Coronary artery (tissue), 2 donors: ENCODE measurements around the gene DNAH9.
"Not testable (repeated sequence)": the region's sequence is repeated elsewhere in the genome, so short reads cannot be mapped to it uniquely, and the experiment has no call there.

Experiments
- DNase-seq: peaks from one replicate; pipeline ENCODE4 v3.0.0-alpha.2; 2017; ENCODE audit warnings: low spot score
- H3K27ac ChIP-seq, 2 donors: fragments of 200-600 bp; sonication (generic); one replicate each; pipeline ENCODE4 v1.5.1; 2016 to 2019
- H3K4me3 ChIP-seq: fragments of 200-600 bp; sonication (generic); 2 replicates; pipeline ENCODE4 v1.5.1; 2016; ENCODE audit warnings: mild to moderate bottlenecking, moderate library complexity
- CTCF ChIP-seq: fragments of 200-600 bp; sonication (generic); IDR thresholded peaks from one replicate; pipeline ENCODE4 v1.5.1; 2019; ENCODE audit warnings: antibody characterized with exemption

DNAH9 gene

GRCh38 chr17:11969565-11969964 lies 371.3 kb downstream of the DNAH9 start:
- no peak for TF ChIP-seq CTCF

GRCh38 chr17:11972741-11973140 lies 374.5 kb downstream of the DNAH9 start:
- not testable (repeated sequence) for DNase-seq, H3K27ac ChIP-seq, H3K4me3 ChIP-seq

More at GRCh38 chr17:11969565-11969964, 371.3 kb downstream of the DNAH9 start:
- DNase-seq: no peak
- Histone ChIP-seq H3K27ac (no peak overlapping the region), H3K4me3 (no peak overlapping the region)

- DNase-seq: no peak
- no peak for TF ChIP-seq CTCF
- Histone ChIP-seq H3K4me3 (no peak overlapping the region), H3K27ac (no peak overlapping the region)
Observed at GRCh38 chr17:11979795-11980194, 381.5 kb downstream of the DNAH9 start.

GRCh38 chr17:11980813-11981212 lies 382.5 kb downstream of the DNAH9 start:
- Histone ChIP-seq H3K27ac (no peak overlapping the region), H3K4me3 (no peak overlapping the region)
- DNase-seq: no peak
- no peak for TF ChIP-seq CTCF

- no peak for DNase-seq
- TF ChIP-seq CTCF: no peak
- Histone ChIP-seq H3K27ac (no peak overlapping the region), H3K4me3 (no peak overlapping the region)
Observed at GRCh38 chr17:11981862-11982261, 383.6 kb downstream of the DNAH9 start.

- Histone ChIP-seq H3K27ac (peak overlapping the region in 1 of 2 donors; percentile 44), H3K4me3 (no peak overlapping the region)
- DNase-seq: no peak
- TF ChIP-seq CTCF: no peak
Observed at GRCh38 chr17:11986179-11986941, 388.1 kb downstream of the DNAH9 start.

GRCh38 chr17:11986942-11987329 lies 388.7 kb downstream of the DNAH9 start:
- DNase-seq: no peak
- peak overlapping the region in 1 of 2 donors; percentile 44 for H3K27ac ChIP-seq
- H3K4me3 ChIP-seq: no peak overlapping the region
- TF ChIP-seq CTCF: peak; percentile 37
